HFF-Myc (cell line): Measurements from ENCODE around the gene GGT6.

Source experiments
- DNase-seq: peaks from one replicate; pipeline ENCODE4 v3.0.0-alpha.2; 2011; ENCODE audit warnings: low read depth; ENCODE audit errors: extremely low read depth
- H3K4me3 ChIP-seq: replicated peaks from 2 replicates; pipeline ENCODE4 v1.5.1; 2011; ENCODE audit warnings: low read depth, mild to moderate bottlenecking, control low read depth, low read length
- TF ChIP-seq, protein P1 (sequence below): IDR thresholded peaks from 2 replicates; pipeline ENCODE4 v1.5.1; 2012; ENCODE audit warnings: mild to moderate bottlenecking, low read depth, low read length, control low read depth; ENCODE audit errors: missing control alignments

The GGT6 gene

DNA sequence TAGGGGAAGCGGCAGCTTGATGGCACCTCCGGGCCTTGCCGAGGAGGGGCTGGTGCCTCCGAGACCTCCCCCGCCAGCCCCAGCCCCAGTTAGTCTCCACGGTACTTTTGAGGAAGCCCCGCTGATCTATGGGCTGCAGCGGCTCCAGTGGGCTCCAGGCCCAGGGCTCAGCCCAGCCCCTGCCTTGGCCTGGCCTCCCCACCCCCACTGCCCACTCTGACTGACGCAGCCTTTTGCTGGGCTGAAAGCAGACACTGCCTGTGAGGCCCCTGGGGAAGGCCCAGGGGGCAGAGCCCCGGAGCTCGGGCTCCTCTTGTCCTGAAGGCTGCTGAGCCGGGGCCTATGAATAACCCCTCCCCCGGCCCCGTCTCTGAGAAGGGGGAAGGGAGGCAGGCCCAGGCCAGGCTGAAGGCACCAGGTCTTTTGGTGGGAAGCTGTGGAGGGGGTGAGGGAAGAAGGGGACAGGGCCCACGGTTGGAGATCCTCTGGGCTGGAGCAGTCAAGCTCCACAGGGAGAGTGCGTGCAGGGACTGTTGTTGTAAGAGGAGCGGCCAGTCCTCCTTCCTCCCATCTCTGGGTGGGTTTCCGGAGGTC lies 16.4 kb upstream of the GGT6 start:
- no peak for DNase-seq
- TF ChIP-seq, protein P1, sequence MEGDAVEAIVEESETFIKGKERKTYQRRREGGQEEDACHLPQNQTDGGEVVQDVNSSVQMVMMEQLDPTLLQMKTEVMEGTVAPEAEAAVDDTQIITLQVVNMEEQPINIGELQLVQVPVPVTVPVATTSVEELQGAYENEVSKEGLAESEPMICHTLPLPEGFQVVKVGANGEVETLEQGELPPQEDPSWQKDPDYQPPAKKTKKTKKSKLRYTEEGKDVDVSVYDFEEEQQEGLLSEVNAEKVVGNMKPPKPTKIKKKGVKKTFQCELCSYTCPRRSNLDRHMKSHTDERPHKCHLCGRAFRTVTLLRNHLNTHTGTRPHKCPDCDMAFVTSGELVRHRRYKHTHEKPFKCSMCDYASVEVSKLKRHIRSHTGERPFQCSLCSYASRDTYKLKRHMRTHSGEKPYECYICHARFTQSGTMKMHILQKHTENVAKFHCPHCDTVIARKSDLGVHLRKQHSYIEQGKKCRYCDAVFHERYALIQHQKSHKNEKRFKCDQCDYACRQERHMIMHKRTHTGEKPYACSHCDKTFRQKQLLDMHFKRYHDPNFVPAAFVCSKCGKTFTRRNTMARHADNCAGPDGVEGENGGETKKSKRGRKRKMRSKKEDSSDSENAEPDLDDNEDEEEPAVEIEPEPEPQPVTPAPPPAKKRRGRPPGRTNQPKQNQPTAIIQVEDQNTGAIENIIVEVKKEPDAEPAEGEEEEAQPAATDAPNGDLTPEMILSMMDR = no peak
- H3K4me3 ChIP-seq = no peak overlapping the region

DNA sequence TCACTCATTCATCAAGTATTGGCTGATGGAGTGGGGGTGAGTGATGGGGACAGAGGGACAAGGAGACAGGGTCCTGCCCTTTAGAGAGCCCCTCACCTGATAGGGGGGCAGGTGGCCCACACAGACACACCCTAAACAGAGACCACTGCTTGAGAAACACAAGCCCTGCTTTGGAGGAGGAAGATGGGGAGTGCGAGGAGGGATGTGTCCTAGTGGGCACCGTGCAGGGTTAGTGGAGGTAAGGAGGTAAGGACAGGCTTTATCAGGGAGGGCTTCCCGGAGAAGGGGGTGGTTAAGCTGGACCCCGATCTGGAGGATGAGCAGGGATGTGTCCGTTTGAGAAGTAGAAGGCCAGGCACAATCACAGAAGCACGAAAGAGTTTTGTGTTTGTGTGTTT lies 15.8 kb upstream of the GGT6 start:
- no peak overlapping the region for H3K4me3 ChIP-seq
- no peak for DNase-seq
- TF ChIP-seq, protein P1 = no peak

DNA sequence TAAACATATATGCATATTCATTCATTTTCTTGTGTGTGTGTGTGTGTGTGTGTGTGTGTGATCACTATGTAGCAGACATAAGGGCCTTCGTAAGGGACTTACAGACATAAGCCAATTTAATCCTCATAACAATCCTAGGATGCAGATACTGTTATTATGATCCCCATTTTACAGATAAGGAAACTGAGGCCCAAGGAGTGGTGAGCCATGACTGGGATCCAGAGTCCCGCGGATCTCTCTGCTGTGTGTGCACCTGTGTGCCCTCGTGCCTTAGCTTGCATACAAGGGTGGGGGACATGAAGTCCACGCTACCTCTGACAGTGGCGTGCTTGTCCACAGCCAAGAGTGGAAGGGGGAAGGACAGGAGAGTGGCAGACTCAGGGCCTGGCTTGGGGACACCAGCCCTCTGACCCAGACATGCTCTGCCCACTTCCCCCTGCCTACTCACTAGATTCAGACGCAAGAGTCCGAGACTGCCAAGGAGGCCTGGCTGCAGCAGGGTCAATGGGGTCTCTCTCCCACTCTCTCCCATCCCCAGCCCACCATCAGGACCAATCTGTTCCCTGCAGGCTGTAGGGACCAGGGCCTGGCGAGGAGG lies 14.2 kb upstream of the GGT6 start:
- TF ChIP-seq, protein P1 = no peak
- DNase-seq = no peak
- no peak overlapping the region for H3K4me3 ChIP-seq

DNA sequence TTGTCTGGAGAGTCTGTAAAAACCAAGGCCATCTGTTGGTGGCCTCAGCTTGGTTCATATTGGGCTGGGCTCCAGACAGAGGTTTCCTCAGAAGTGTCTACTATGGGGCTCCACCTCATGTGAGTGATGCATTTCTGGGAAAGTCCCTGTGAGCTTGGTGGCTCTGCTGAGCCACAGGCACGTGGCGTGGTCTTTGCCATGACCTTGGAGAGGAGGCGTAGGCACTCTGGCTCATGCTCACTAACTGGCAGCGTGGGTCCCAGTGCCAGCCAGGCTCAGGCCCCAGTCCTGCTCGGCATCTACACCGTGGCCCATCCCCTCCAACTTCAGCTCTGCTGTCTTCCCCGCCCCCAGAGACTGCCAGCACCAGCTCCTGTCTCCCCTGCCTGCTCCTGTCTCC lies 13.3 kb upstream of the GGT6 start:
- TF ChIP-seq, protein P1 = no peak
- H3K4me3 ChIP-seq = no peak overlapping the region
- DNase-seq = no peak

DNA sequence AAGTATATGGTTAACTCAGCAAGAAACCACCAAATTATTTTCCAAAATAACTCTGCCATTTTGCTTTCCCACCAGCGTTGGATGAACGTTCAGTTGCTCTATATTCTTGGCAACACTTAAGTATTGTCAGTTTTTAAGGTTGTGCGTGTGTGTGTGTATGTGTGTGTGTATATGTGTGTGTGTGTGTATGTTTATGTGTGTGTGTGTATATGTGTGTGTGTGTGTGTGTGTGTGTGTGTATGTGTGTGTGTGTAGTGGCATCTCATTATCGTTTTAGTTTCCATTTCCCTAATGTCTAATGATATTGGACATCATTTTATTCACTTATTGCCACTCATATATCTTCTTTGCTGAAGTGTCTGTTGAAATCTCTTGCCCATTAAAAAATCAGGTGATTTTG lies 12.7 kb upstream of the GGT6 start:
- TF ChIP-seq, protein P1 = no peak
- no peak for DNase-seq
- no peak overlapping the region for H3K4me3 ChIP-seq

DNA sequence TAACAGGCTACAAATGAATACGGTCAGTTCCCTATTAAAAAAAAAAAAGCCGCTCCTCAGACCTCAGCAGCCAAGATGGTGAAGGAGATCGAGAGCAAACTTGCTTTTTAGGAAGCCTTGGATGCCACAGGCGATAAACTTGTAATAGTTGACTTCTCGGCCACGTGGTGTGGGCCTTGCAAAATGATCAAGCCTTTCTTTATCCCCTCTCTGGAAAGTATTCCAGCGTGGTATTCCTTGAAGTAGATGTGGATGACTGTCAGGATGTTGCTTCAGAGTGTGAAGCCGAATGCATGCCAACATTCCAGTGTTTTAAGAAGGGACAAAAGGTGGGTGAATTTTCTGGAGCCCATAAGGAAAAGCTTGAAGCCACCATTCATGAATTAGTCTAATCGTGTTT lies 11.8 kb upstream of the GGT6 start:
- H3K4me3 ChIP-seq = no peak overlapping the region
- DNase-seq = no peak
- TF ChIP-seq, protein P1 = no peak

DNA sequence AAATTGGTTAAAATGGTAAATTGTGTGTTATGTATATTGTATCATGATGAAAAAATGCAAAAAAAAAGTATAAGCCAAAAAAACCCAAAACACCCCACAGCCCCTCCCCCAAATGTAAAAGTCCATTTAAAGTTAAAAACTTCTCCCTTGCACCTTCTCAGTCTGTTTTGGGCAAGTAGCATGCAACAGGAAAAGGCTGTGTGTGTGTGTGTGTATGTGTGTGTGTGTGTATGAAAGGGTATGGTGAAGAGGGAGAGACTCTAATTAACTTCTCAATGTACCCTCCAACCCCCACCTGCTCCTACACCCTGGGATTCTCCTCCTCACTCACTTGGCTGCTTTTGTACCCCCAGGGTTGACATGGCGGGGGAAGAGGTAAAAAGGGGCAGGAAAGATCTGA lies 9.2 kb upstream of the GGT6 start:
- TF ChIP-seq, protein P1 = no peak
- no peak for DNase-seq
- H3K4me3 ChIP-seq = no peak overlapping the region
